Psoas muscle (tissue), 8 donors: ENCODE measurements around the gene PDSS1. TPM values are rescaled to one million over a fixed set of nuclear protein-coding genes. Genes with fewer than 3 reads are reported as not detected.
A peak's percentile ranks its signal among the peaks of the same experiment; 100 is the strongest.

Experiments used
- ATAC-seq, 4 donors: fragments of 200-7000 bp; cut with Tn5 transposase; one replicate each; pipeline ENCODE4 v1.9.1; 2020; ENCODE audit warnings: moderate library complexity in 3 of 4, mild to moderate bottlenecking in 2 of 4
- DNase-seq, 2 donors: peaks; one replicate each; pipeline ENCODE4 v3.0.0-alpha.2; 2020
- H3K27ac ChIP-seq: fragments of 200-600 bp; one replicate; pipeline ENCODE4 v1.8.0; 2022
- H3K27me3 ChIP-seq, 3 donors: fragments of 200-600 bp in 1 of 3; one replicate each; pipeline versions ENCODE4 v1.6.1 to v1.8.0; 2013 to 2022; ENCODE audit warnings: low read length in 2 of 3, mild to moderate bottlenecking in 2 of 3, moderate library complexity in 1 of 3; ENCODE audit not compliant: insufficient read depth in 3 of 3
- H3K36me3 ChIP-seq, 2 donors: fragments of 200-600 bp in 1 of 2; one replicate each; pipeline versions ENCODE4 v1.6.1 to v1.8.0; 2013 to 2022; ENCODE audit warnings: low read depth in 1 of 2, mild to moderate bottlenecking in 1 of 2, moderate library complexity in 1 of 2; ENCODE audit not compliant: insufficient read depth in 1 of 2
- H3K4me1 ChIP-seq: fragments of 200-600 bp; one replicate; pipeline ENCODE4 v1.8.0; 2022
- H3K4me3 ChIP-seq: fragments of 200-600 bp; one replicate; pipeline ENCODE4 v1.8.0; 2022; ENCODE audit warnings: mild to moderate bottlenecking
- H3K9me3 ChIP-seq: fragments of 200-600 bp; one replicate; pipeline ENCODE4 v1.8.0; 2022
- CTCF ChIP-seq: fragments of 200-600 bp; IDR thresholded peaks from one replicate; pipeline ENCODE4 v1.8.0; 2022; ENCODE audit warnings: antibody characterized with exemption
- WGBS, 3 donors: extraction: QIAGEN DNeasy Blood & Tissue Kit; methylation state at CpG; one replicate each; pipeline versions ENCODE4 v1.1.6 to v1.1.7; 2013; 5-methylcytosine and 5-hydroxymethylcytosine counted together
- intact Hi-C, 2 donors: fragments of 100-400 bp; cut with DNase I; formaldehyde crosslinking; loops; one replicate each; pipeline versions ENCODE4 v1.11.0 to v1.14.2; 2022
- polyA plus RNA-seq, 3 donors: library from polyadenylated mRNA; stranded (reverse); fragments of 200-250 nt; gene quantifications; one replicate each; pipeline ENCODE4 v1.2.3, GENCODE V29; 2013
- total RNA-seq, 4 donors: library from RNA; stranded (reverse); fragmentation: NEBNext Ultra II Directional in 2 of 4; extraction: Animal tissue kit (Norgen Biotek cat#: 25700) in 2 of 4; gene quantifications; one replicate each; pipeline versions ENCODE4 v1.2.1 to v1.2.4, GENCODE V29; 2021 to 2023
- donor health status: healthy with polysubstance abuse.
- donor health status: DM: no; HTN: no; CAD: no; lungs with moderate emphysema.
- donor health status: Bipolar disorder and iron deficiency.
- donor health status: healthy.
- donor health status: DM: yes; HTN: yes; CAD: no.
- donor health status: DM: no; HTN: no; CAD: no.
- donor health status: DM: no; HTN: no; CAD: no.
- donor health status: DM: yes; HTN: yes; CAD: no.

PDSS1 gene
- total and polyA plus RNA-seq, 7 donors, result 4.3 to 51.9 (median 13.4) TPM

GRCh38 chr10:26697922-26698608, 564 bp downstream of the PDSS1 start:
- intact Hi-C loops, result loop anchor here in 1 of 2 donors (5.0 kb wide), 1 partner anchor 164 kb away; the partner anchor contains the start of gene ABI1
- TF ChIP-seq CTCF, result no peak
- Histone ChIP-seq H3K9me3 (no peaks in the 10 kb centered on the region), H3K27ac (peak overlapping the region; percentile 90), H3K4me3 (peak overlapping the region; percentile 100), H3K27me3 (no peaks in the 10 kb centered on the region), H3K4me1 (peaks cover 14% of the 10 kb centered on the region), H3K36me3 (peaks cover 0 to 4% of the 10 kb centered on the region in 2 donors)
- WGBS, 3 donors, result 2 to 3% (median 2%) methylated on average over 41 to 42 of the region's 42 CpGs
- no peak for DNase-seq
- peak in 1 of 4 donors; percentile 8 for ATAC-seq

GRCh38 chr10:26698909-26699308, 1.4 kb downstream of the PDSS1 start:
- TF ChIP-seq CTCF, result no peak
- intact Hi-C loops, result loop anchor here in 1 of 2 donors (5.0 kb wide), 1 partner anchor 163 kb away; the partner anchor contains the start of gene ABI1
- Histone ChIP-seq H3K4me3 (peak overlapping the region; percentile 100), H3K36me3 (peaks cover 0 to 9% of the 10 kb centered on the region in 2 donors), H3K27ac (no peak overlapping the region), H3K4me1 (peaks cover 14% of the 10 kb centered on the region), H3K27me3 (no peaks in the 10 kb centered on the region), H3K9me3 (no peaks in the 10 kb centered on the region)
- DNase-seq (no peak), ATAC-seq (no peak)
- WGBS, 3 donors, result 71 to 94% (median 86%) methylated on average over 2 of the region's 2 CpGs

- intact Hi-C loops, result loop anchor here in 1 of 2 donors (5.0 kb wide), 1 partner anchor 163 kb away; the partner anchor contains the start of gene ABI1
- H3K27ac ChIP-seq, result no peak overlapping the region
- WGBS, 3 donors, result 95 to 97% (median 96%) methylated on average over 7 of the region's 7 CpGs
- peaks cover 0 to 14% of the 10 kb centered on the region in 2 donors for H3K36me3 ChIP-seq
- H3K4me1 ChIP-seq, result peaks cover 14% of the 10 kb centered on the region
- H3K27me3 ChIP-seq, result no peaks in the 10 kb centered on the region
- H3K4me3 ChIP-seq, result no peak overlapping the region
- TF ChIP-seq CTCF, result no peak
- no peaks in the 10 kb centered on the region for H3K9me3 ChIP-seq
- DNase-seq (no peak), ATAC-seq (no peak)
These were observed 2.1 kb downstream of the PDSS1 start for GRCh38 chr10:26699631-26700030.

GRCh38 chr10:26700884-26701630, 3.6 kb downstream of the PDSS1 start:
- no peak for DNase-seq
- H3K27ac ChIP-seq, result no peak overlapping the region
- H3K4me3 ChIP-seq, result no peak overlapping the region
- TF ChIP-seq CTCF, result no peak
- peaks cover 0 to 29% of the 10 kb centered on the region in 2 donors for H3K36me3 ChIP-seq
- no peaks in the 10 kb centered on the region for H3K9me3 ChIP-seq
- WGBS, 3 donors, result 60 to 71% (median 69%) methylated on average over 4 of the region's 4 CpGs
- ATAC-seq, result no peak
- peaks cover 14% of the 10 kb centered on the region for H3K4me1 ChIP-seq
- no peaks in the 10 kb centered on the region for H3K27me3 ChIP-seq
- intact Hi-C loops, result no loop called here
